Ovary (tissue), 9 donors: Measurements from ENCODE around the gene C2CD2L. TPM values are rescaled to one million over a fixed set of nuclear protein-coding genes. Genes with fewer than 3 reads are reported as not detected.

ENCODE experiments used
- DNase-seq, 5 donors: peaks; one replicate each; pipeline ENCODE4 v3.0.0-alpha.2; 2019 to 2020
- H3K27ac ChIP-seq, 2 donors: fragments of 200-600 bp; one replicate each; pipeline versions ENCODE4 v1.5.1 to v1.8.0; 2019 to 2022
- H3K27me3 ChIP-seq: fragments of 200-600 bp; one replicate; pipeline ENCODE4 v1.8.0; 2022
- H3K36me3 ChIP-seq: fragments of 200-600 bp; sonication (generic); one replicate; pipeline ENCODE4 v1.5.1; 2019
- H3K4me1 ChIP-seq: one replicate; pipeline ENCODE4 v1.8.1; 2013; ENCODE audit warnings: mild to moderate bottlenecking, moderate library complexity; ENCODE audit not compliant: insufficient read depth
- H3K4me3 ChIP-seq: fragments of 200-600 bp; sonication (generic); one replicate; pipeline ENCODE4 v1.5.1; 2017
- H3K9me3 ChIP-seq, 2 donors: fragments of 200-600 bp in 1 of 2; sonication (generic) in 1 of 2; one replicate each; pipeline versions ENCODE4 v1.5.1 to v1.8.1; 2013 to 2019; ENCODE audit warnings: mild to moderate bottlenecking in 1 of 2, moderate library complexity in 1 of 2
- CTCF ChIP-seq, 3 donors: fragments of 450-650 bp in 2 of 3; fragments of 200-600 bp in 1 of 3; IDR thresholded peaks; one replicate each; pipeline versions ENCODE4 v1.5.1 to v1.8.0; 2016 to 2022; ENCODE audit warnings: antibody characterized with exemption in 3 of 3, mild to moderate bottlenecking in 1 of 3
- EP300 ChIP-seq: sonication (generic); formaldehyde crosslinking; IDR thresholded peaks from one replicate; pipeline ENCODE4 v1.6.1; 2017; ENCODE audit warnings: antibody characterized with exemption
- POLR2A ChIP-seq: fragments of 450-650 bp; IDR thresholded peaks from one replicate; pipeline ENCODE4 v1.6.1; 2017; ENCODE audit warnings: antibody characterized with exemption, mild to moderate bottlenecking, moderate library complexity
- WGBS, 3 donors: extraction: QIAGEN DNeasy Blood & Tissue Kit in 1 of 3; methylation state at CpG; one replicate each; pipeline versions ENCODE4 v1.1.5 to v1.1.7; 2013 to 2017; 5-methylcytosine and 5-hydroxymethylcytosine counted together
- intact Hi-C, 4 donors: fragments of 100-400 bp; cut with DNase I; formaldehyde crosslinking; loops; one replicate each; pipeline versions ENCODE4 v1.11.0 to v1.15.1; 2022 to 2023
- polyA plus RNA-seq, 2 donors: library from polyadenylated mRNA; stranded (reverse); fragments of 200-250 nt in 1 of 2; fragments of 350-450 nt in 1 of 2; fragmentation: Illumina TruSeq in 1 of 2; extraction: RNeasy Lipid Tissue Mini Kit (QIAGEN cat#74804) in 1 of 2; gene quantifications; one replicate each; pipeline ENCODE4 v1.2.3, GENCODE V29; 2013 to 2014
- total RNA-seq, 7 donors: library from RNA; depleted of rRNA in 2 of 7; stranded (reverse); fragments of >200 nt in 2 of 7; fragmentation: NEBNext Ultra II Directional in 3 of 7; extraction: Animal tissue kit (Norgen Biotek cat#: 25700) in 3 of 7; gene quantifications; one replicate each; pipeline versions ENCODE4 v1.1.0 to v1.2.4, GENCODE V29; 2016 to 2023
- donor health status: DM: no; HTN: no; CAD: no; lungs with moderate emphysema.
- donor health status: DM: no; HTN: no; CAD: no.
- donor health status: Bipolar disorder and iron deficiency.
- donor health status: DM: yes; HTN: yes; CAD: no.
- donor health status: DM: no; HTN: no; CAD: no.
- donor health status: DM: yes; HTN: yes; CAD: no.

Gene C2CD2L
- total and polyA plus RNA-seq, 9 donors, result 2.8 to 13.6 (median 6.9) TPM

GRCh38 chr11:119065369-119065768, 41.8 kb upstream of the C2CD2L start:
- Histone ChIP-seq H3K27ac (no peak overlapping the region), H3K36me3 (no peaks in the 10 kb centered on the region), H3K9me3 (no peaks in the 10 kb centered on the region), H3K27me3 (no peaks in the 10 kb centered on the region), H3K4me1 (no peaks in the 10 kb centered on the region), H3K4me3 (no peak overlapping the region)
- WGBS, 3 donors, result 72 to 74% (median 73%) methylated on average over 4 of the region's 4 CpGs
- intact Hi-C loops, result no loop called here
- no peak for DNase-seq
- TF ChIP-seq CTCF (IDR thresholded peaks at IDR 0.05) (no peak), EP300 (no peak), POLR2A (no peak)

- peak; percentile 95 to 98 (median 97) for DNase-seq
- Histone ChIP-seq H3K4me3 (peak within 1 kb of the TSS; percentile 84), H3K9me3 (no peaks in the 10 kb centered on the region), H3K36me3 (no peaks in the 10 kb centered on the region), H3K27me3 (no peaks in the 10 kb centered on the region), H3K27ac (peak within 1 kb of the TSS; percentile 66 to 78), H3K4me1 (no peaks in the 10 kb centered on the region)
- WGBS, 3 donors, result 0% methylated on average over 44 to 49 of the region's 49 CpGs
- intact Hi-C loops, result no loop called here
- TF ChIP-seq POLR2A (peak; percentile 57), EP300 (peak; percentile 55), CTCF (IDR thresholded peaks at IDR 0.05) (no peak)
Observed at GRCh38 chr11:119067371-119068222, 39.5 kb upstream of the C2CD2L start, which contains the start of gene VPS11. TSS of gene VPS11 (plus strand) at chr11:119067818. CDS start at chr11:119067824, 6 bp downstream.

- no peak overlapping the region for H3K27ac ChIP-seq
- DNase-seq, result no peak
- WGBS, 3 donors, result 90 to 97% (median 93%) methylated on average over 11 of the region's 11 CpGs
- no peak overlapping the region for H3K4me3 ChIP-seq
- H3K9me3 ChIP-seq, result no peaks in the 10 kb centered on the region
- no peak for TF ChIP-seq POLR2A
- no peak for TF ChIP-seq CTCF (IDR thresholded peaks at IDR 0.05)
- TF ChIP-seq EP300, result no peak
- no peaks in the 10 kb centered on the region for H3K4me1 ChIP-seq
- no peaks in the 10 kb centered on the region for H3K27me3 ChIP-seq
- intact Hi-C loops, result no loop called here
- H3K36me3 ChIP-seq, result no peaks in the 10 kb centered on the region
Observed at GRCh38 chr11:119077839-119078238, 29.3 kb upstream of the C2CD2L start.

- Histone ChIP-seq H3K4me1 (no peaks in the 10 kb centered on the region), H3K9me3 (no peaks in the 10 kb centered on the region), H3K4me3 (no peak overlapping the region), H3K27ac (no peak overlapping the region), H3K27me3 (no peaks in the 10 kb centered on the region), H3K36me3 (no peaks in the 10 kb centered on the region)
- DNase-seq, result no peak
- intact Hi-C loops, result no loop called here
- TF ChIP-seq POLR2A (no peak), EP300 (no peak), CTCF (IDR thresholded peaks at IDR 0.05) (no peak)
- WGBS, 3 donors, result 87 to 91% (median 89%) methylated on average over 19 of the region's 19 CpGs
Observed at GRCh38 chr11:119078675-119079420, 28.3 kb upstream of the C2CD2L start.
